OCI-M2 (cell line): Measurements from ENCODE around the gene CYP1B1.

Source experiments
- DNase-seq: peaks from one replicate; lab custom pipeline; 2025; ENCODE audit not compliant: unreplicated experiment; lab: John Stamatoyannopoulos, UW

CYP1B1 gene

GRCh38 chr2:38076710-38077430, 919 bp upstream of the CYP1B1 start:
- no peak for DNase-seq

- no peak for DNase-seq
These were observed 280 bp upstream of the CYP1B1 start for GRCh38 chr2:38076152-38076709.

GRCh38 chr2:38074764-38075506, 1.0 kb downstream of the CYP1B1 start:
- DNase-seq = no peak

GRCh38 chr2:38074058-38074763, 1.7 kb downstream of the CYP1B1 start:
- DNase-seq = no peak

- DNase-seq = no peak
These were observed 2.5 kb downstream of the CYP1B1 start for GRCh38 chr2:38073211-38074057.

GRCh38 chr2:38070438-38070837, 5.5 kb downstream of the CYP1B1 start:
- DNase-seq = no peak

- no peak for DNase-seq
These were observed 7.7 kb downstream of the CYP1B1 start for GRCh38 chr2:38068234-38068633.

- no peak for DNase-seq
These were observed 9.4 kb downstream of the CYP1B1 start for GRCh38 chr2:38066421-38067115.

- no peak for DNase-seq
These were observed 10.3 kb downstream of the CYP1B1 start for GRCh38 chr2:38065502-38066135.

GRCh38 chr2:38064801-38065501, 11.0 kb downstream of the CYP1B1 start:
- DNase-seq = no peak

GRCh38 chr2:38060236-38061018, 15.5 kb downstream of the CYP1B1 start:
- DNase-seq = no peak

- DNase-seq = no peak
These were observed 18.1 kb downstream of the CYP1B1 start for GRCh38 chr2:38057651-38058410.

GRCh38 chr2:38056216-38056615, 19.7 kb downstream of the CYP1B1 start:
- DNase-seq = no peak

GRCh38 chr2:38045811-38046210, 30.1 kb downstream of the CYP1B1 start:
- no peak for DNase-seq

- no peak for DNase-seq
These were observed 36.6 kb downstream of the CYP1B1 start for GRCh38 chr2:38039121-38039910.

- no peak for DNase-seq
These were observed 37.3 kb downstream of the CYP1B1 start for GRCh38 chr2:38038682-38039081.
